A673 (cell line): ENCODE results near the gene USP15.

ENCODE experiments used
- CTCF ChIP-seq: fragments of 300-800, 200-600 bp; sonication (generic); conservative IDR thresholded peaks from 2 replicates; pipeline ENCODE4 v1.5.1; 2017; ENCODE audit warnings: low read depth, mild to moderate bottlenecking, antibody characterized with exemption, low read length, moderate library complexity, mixed read lengths
- EZH2 ChIP-seq: fragments of 200-600 bp; sonication (generic); IDR thresholded peaks from 2 replicates; pipeline ENCODE4 v1.6.1; 2017; ENCODE audit warnings: borderline replicate concordance, low read depth, mild to moderate bottlenecking, mixed read lengths, antibody characterized with exemption, low read length; ENCODE audit not compliant: poor library complexity, severe bottlenecking

GRCh38 chr12:62285284-62285683 is 25.1 kb downstream of the USP15 start:
- TF ChIP-seq CTCF (no peak), EZH2 (no peak)
